Neural cell (in vitro differentiated cells): ENCODE measurements around the gene INPP5A.
"Not testable (repeated sequence)": the region's sequence is repeated elsewhere in the genome, so short reads cannot be mapped to it uniquely, and the experiment has no call there.

Experiments used
- EZH2 ChIP-seq: fragments of 200-600, 300-800 bp; shearing (Covaris generic), sonication (generic); IDR thresholded peaks from 2 replicates; pipeline ENCODE4 v1.6.1; 2014; ENCODE audit warnings: antibody characterized with exemption, low read length, borderline replicate concordance, mild to moderate bottlenecking; ENCODE audit not compliant: insufficient read depth, poor library complexity, severe bottlenecking
- RAD21 ChIP-seq: fragments of 450-650 bp; conservative IDR thresholded peaks from 2 replicates; pipeline ENCODE4 v1.6.1; 2014; ENCODE audit warnings: antibody characterized with exemption, mild to moderate bottlenecking, moderate library complexity
- REST ChIP-seq: IDR thresholded peaks from 2 replicates; pipeline ENCODE4 v1.6.1; 2012; ENCODE audit warnings: borderline replicate concordance
- SMC3 ChIP-seq: fragments of 450-650 bp; conservative IDR thresholded peaks from 2 replicates; pipeline ENCODE4 v1.6.1; 2014; ENCODE audit warnings: antibody characterized with exemption, mild to moderate bottlenecking, moderate library complexity; ENCODE audit not compliant: poor library complexity
- TAF1 ChIP-seq: IDR thresholded peaks from 2 replicates; pipeline ENCODE4 v1.6.1; 2012; ENCODE audit warnings: low read depth
- TF ChIP-seq, protein P1 (sequence below): fragments of 450-650 bp; IDR thresholded peaks from 2 replicates; pipeline ENCODE4 v1.5.1; 2014; ENCODE audit warnings: antibody characterized with exemption, mild to moderate bottlenecking, moderate library complexity; ENCODE audit not compliant: poor library complexity, severe bottlenecking

DNA sequence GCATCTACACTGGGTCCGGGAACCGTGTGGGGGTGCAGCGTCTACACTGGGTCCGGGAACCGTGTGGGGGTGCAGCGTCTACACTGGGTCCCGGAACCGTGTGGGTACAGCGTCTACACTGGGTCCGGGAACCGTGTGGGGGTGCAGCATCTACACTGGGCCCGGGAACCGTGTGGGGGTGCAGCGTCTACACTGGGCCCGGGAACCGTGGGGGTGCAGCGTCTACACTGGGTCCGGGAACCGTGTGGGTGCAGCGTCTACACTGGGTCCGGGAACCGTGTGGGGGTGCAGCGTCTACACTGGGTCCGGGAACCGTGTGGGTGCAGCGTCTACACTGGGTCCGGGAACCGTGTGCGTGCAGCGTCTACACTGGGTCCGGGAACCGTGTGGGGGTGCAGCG is 254.5 kb downstream of the INPP5A start:
- TF ChIP-seq, protein P1, sequence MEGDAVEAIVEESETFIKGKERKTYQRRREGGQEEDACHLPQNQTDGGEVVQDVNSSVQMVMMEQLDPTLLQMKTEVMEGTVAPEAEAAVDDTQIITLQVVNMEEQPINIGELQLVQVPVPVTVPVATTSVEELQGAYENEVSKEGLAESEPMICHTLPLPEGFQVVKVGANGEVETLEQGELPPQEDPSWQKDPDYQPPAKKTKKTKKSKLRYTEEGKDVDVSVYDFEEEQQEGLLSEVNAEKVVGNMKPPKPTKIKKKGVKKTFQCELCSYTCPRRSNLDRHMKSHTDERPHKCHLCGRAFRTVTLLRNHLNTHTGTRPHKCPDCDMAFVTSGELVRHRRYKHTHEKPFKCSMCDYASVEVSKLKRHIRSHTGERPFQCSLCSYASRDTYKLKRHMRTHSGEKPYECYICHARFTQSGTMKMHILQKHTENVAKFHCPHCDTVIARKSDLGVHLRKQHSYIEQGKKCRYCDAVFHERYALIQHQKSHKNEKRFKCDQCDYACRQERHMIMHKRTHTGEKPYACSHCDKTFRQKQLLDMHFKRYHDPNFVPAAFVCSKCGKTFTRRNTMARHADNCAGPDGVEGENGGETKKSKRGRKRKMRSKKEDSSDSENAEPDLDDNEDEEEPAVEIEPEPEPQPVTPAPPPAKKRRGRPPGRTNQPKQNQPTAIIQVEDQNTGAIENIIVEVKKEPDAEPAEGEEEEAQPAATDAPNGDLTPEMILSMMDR, result not testable (repeated sequence)
- TF ChIP-seq REST, EZH2, TAF1, SMC3, RAD21: not testable (repeated sequence)
